Measurements from ENCODE around the gene SORCS3. TPM values are rescaled to one million over a fixed set of nuclear protein-coding genes. Genes with fewer than 3 reads are reported as not detected.
"Not testable (repeated sequence)": the region's sequence is repeated elsewhere in the genome, so short reads cannot be mapped to it uniquely, and the experiment has no call there.

The SORCS3 gene
- total RNA-seq, 1 donor from 2014 or later, result 0.26 TPM

DNA sequence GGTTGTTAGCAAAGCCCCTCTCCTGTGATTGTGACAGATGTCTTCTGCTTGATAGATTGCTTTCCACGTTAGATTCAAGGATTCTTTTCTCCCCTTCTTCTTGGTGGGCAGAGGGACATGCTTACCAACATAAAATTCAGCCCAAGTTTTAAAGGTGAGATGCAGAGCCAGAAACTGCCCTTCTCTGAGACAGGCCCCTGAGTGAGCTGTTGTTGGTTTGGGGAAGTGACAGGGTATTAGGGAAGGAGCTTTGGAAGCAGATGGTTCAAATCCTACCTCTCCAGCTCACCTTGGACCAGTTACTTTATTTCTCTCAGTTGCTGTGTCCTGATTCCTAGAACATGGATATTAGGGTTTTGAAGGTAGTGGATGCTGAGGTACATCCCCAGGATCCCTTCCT lies 53.0 kb downstream of the SORCS3 start:
- H3K79me2 ChIP-seq (ENCODE audit: low read depth), result no peaks in the 10 kb centered on the region
- no peaks in the 10 kb centered on the region for H4K20me1 ChIP-seq (ENCODE audit: low read depth)
- no peaks in the 10 kb centered on the region for H3K36me3 ChIP-seq
- no peaks in the 10 kb centered on the region for H3K9me3 ChIP-seq (ENCODE audit: low read depth)
- H3K27me3 ChIP-seq, result no peaks in the 10 kb centered on the region
- TF ChIP-seq EZH2phosphoT487 (IDR thresholded peaks at IDR 0.05) (no peak), EZH2 (IDR thresholded peaks at IDR 0.05) (no peak)
- TF ChIP-seq, protein P1, sequence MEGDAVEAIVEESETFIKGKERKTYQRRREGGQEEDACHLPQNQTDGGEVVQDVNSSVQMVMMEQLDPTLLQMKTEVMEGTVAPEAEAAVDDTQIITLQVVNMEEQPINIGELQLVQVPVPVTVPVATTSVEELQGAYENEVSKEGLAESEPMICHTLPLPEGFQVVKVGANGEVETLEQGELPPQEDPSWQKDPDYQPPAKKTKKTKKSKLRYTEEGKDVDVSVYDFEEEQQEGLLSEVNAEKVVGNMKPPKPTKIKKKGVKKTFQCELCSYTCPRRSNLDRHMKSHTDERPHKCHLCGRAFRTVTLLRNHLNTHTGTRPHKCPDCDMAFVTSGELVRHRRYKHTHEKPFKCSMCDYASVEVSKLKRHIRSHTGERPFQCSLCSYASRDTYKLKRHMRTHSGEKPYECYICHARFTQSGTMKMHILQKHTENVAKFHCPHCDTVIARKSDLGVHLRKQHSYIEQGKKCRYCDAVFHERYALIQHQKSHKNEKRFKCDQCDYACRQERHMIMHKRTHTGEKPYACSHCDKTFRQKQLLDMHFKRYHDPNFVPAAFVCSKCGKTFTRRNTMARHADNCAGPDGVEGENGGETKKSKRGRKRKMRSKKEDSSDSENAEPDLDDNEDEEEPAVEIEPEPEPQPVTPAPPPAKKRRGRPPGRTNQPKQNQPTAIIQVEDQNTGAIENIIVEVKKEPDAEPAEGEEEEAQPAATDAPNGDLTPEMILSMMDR (IDR thresholded peaks at IDR 0.05), result no peak
- Mint-ChIP-seq H3K27me3 (ENCODE audit: insufficient read depth, low read depth) (peaks cover 2% of the 10 kb centered on the region), H3K27ac (no peak overlapping the region), H3K9me3 (no peaks in the 10 kb centered on the region), H3K4me3 (no peak overlapping the region), H3K4me1 (peaks cover 12% of the 10 kb centered on the region), H3K36me3 (no peaks in the 10 kb centered on the region)
- no peak overlapping the region for H3K4me3 ChIP-seq
- H3K9ac ChIP-seq, result no peak overlapping the region
- no peaks in the 10 kb centered on the region for H3K4me1 ChIP-seq
- no peak overlapping the region for H3K4me2 ChIP-seq
- H2AFZ ChIP-seq (replicated peaks), result no peak overlapping the region
- no peak for DNase-seq (ENCODE audit: low spot score)
- peaks cover 4% of the 10 kb centered on the region for H3F3A ChIP-seq (ENCODE audit: low read depth)
- no peak overlapping the region for H3K27ac ChIP-seq

DNA sequence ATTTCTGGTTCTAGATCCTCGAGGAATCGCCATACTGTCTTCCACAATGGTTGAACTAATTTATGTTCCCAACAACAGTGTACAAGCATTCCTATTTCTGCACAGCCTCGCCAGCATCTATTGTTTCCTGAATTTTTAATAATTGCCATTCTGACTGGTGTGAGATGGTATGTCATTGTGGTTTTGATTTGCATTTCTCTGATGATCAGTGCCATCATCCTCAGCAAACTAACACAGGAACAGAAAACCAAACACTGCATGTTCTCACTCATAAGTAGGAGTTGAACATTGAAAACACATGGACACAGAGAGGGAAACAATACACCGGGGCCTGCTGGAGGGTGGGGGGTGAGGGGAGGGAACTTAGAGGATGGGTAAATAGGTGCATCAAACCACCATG lies 62.2 kb downstream of the SORCS3 start:
- not testable (repeated sequence) for H2AFZ ChIP-seq (replicated peaks); H3K36me3 ChIP-seq; H3K4me2 ChIP-seq; H3K4me3 ChIP-seq; H3K4me3 Mint-ChIP-seq; H3K9me3 Mint-ChIP-seq; H3K79me2 ChIP-seq (ENCODE audit: low read depth); H3K36me3 Mint-ChIP-seq; H3K27me3 Mint-ChIP-seq (ENCODE audit: insufficient read depth, low read depth); H3K9me3 ChIP-seq (ENCODE audit: low read depth); DNase-seq (ENCODE audit: low spot score); H3K9ac ChIP-seq; H3K27me3 ChIP-seq; H4K20me1 ChIP-seq (ENCODE audit: low read depth); H3K27ac ChIP-seq; H3K27ac Mint-ChIP-seq; H3K4me1 ChIP-seq; H3F3A ChIP-seq (ENCODE audit: low read depth)
- peaks cover 10% of the 10 kb centered on the region for H3K4me1 Mint-ChIP-seq

DNA sequence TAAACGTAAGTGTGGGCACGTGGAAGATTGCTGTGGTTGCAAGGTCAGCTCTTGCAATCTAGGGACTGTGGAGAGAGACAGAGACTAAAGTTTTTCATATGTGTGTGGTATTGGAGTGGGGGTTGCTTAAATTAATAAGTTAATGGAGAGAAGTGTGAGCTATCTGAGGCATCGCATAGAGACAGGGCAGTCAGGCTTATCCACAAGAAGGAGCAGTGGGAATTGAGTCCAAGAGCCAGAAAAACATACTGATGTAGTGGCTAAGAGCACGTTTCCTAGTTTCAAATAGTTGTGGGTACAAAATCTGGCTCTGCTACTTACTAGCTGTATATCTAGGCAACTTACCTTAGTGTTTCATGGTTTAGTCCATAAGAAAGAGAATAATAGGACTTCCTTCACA lies 65.8 kb downstream of the SORCS3 start:
- Histone ChIP-seq H3K4me3 (no peak overlapping the region), H3K27me3 (no peaks in the 10 kb centered on the region), H3K9me3 (ENCODE audit: low read depth) (no peaks in the 10 kb centered on the region), H3K4me1 (peaks cover 5% of the 10 kb centered on the region), H3K36me3 (no peaks in the 10 kb centered on the region), H4K20me1 (ENCODE audit: low read depth) (no peaks in the 10 kb centered on the region), H3K79me2 (ENCODE audit: low read depth) (no peaks in the 10 kb centered on the region), H3K9ac (no peak overlapping the region), H2AFZ (replicated peaks) (no peak overlapping the region), H3K4me2 (no peak overlapping the region), H3K27ac (no peak overlapping the region), H3F3A (ENCODE audit: low read depth) (no peaks in the 10 kb centered on the region)
- Mint-ChIP-seq H3K27me3 (ENCODE audit: insufficient read depth, low read depth) (no peaks in the 10 kb centered on the region), H3K36me3 (no peaks in the 10 kb centered on the region), H3K9me3 (no peaks in the 10 kb centered on the region), H3K4me1 (peaks cover 12% of the 10 kb centered on the region), H3K27ac (no peak overlapping the region), H3K4me3 (no peak overlapping the region)
- TF ChIP-seq EZH2phosphoT487 (IDR thresholded peaks at IDR 0.05), result no peak
- TF ChIP-seq, protein P1 (IDR thresholded peaks at IDR 0.05), result no peak
- no peak for TF ChIP-seq EZH2 (IDR thresholded peaks at IDR 0.05)
- no peak for DNase-seq (ENCODE audit: low spot score)

DNA sequence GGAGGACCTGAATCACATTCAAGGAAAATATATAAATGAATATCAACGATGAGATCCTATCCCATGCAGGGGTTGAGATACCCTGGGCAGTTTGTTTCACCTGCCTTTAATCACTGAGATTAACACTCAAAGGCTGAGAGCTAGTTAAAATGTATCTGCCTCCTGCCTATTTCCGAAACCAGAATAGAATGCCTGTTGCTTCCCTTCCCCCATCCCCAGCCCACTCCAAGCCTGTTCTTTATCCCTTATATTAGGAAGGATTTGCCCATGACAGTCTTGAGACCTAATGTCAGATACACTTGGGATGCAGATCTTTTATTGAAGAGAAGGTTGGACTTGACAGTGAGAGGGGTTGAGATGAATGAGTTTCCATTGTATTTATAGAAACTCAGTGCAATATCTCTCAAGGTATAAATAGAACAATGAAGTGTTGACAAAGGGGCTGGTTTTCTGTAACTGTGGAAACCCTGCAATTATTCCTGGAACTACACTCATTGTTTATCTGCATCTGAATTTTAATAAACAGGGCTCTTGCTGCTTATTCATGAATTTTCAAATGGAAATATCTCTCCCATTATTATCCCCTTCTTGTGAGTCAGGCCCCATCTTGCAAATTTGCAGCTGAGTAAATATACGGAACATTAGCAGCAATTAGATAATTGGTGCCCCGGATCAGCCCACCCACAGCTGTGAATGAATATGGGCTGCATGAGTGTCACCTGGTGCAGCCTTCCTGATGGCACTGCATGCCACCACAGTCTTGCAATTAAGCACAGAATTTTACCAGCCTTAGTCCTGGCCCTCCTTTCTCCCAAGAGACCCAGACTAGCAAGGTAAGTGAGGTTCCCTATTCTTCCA lies 66.7 kb downstream of the SORCS3 start:
- Mint-ChIP-seq H3K36me3 (no peaks in the 10 kb centered on the region), H3K27me3 (ENCODE audit: insufficient read depth, low read depth) (no peaks in the 10 kb centered on the region), H3K27ac (no peak overlapping the region), H3K4me1 (peaks cover 12% of the 10 kb centered on the region), H3K9me3 (no peaks in the 10 kb centered on the region), H3K4me3 (no peak overlapping the region)
- Histone ChIP-seq H3K27ac (no peak overlapping the region), H3K36me3 (no peaks in the 10 kb centered on the region), H3F3A (ENCODE audit: low read depth) (no peaks in the 10 kb centered on the region), H3K9me3 (ENCODE audit: low read depth) (no peaks in the 10 kb centered on the region), H3K79me2 (ENCODE audit: low read depth) (no peaks in the 10 kb centered on the region), H3K27me3 (no peaks in the 10 kb centered on the region), H2AFZ (replicated peaks) (no peak overlapping the region), H3K4me1 (peaks cover 5% of the 10 kb centered on the region), H3K9ac (no peak overlapping the region), H4K20me1 (ENCODE audit: low read depth) (no peaks in the 10 kb centered on the region), H3K4me2 (no peak overlapping the region), H3K4me3 (no peak overlapping the region)
- no peak for TF ChIP-seq EZH2 (IDR thresholded peaks at IDR 0.05)
- TF ChIP-seq, protein P1 (IDR thresholded peaks at IDR 0.05), result no peak
- no peak for TF ChIP-seq EZH2phosphoT487 (IDR thresholded peaks at IDR 0.05)
- DNase-seq (ENCODE audit: low spot score), result no peak

Data from neural progenitor cell (in vitro differentiated cells).